HL-60 (cell line): ENCODE data around the gene UIMC1.

Experiments used
- DNase-seq, 2 experiments: peaks; one replicate each; pipeline ENCODE4 v3.0.0-alpha.2; 2010 to 2020; ENCODE audit warnings: low read depth in 1 of 2, low spot score in 1 of 2
- H3K27ac ChIP-seq: fragments of 250-450 bp; sonication (Bioruptor Pico); replicated peaks from 2 replicates; pipeline ENCODE4 v1.5.1; 2020; ENCODE audit warnings: mild to moderate bottlenecking, moderate library complexity
- H3K27me3 ChIP-seq: fragments of 250-450 bp; sonication (Bioruptor Pico); 2 replicates; pipeline ENCODE4 v1.5.1; 2021; ENCODE audit warnings: mild to moderate bottlenecking, moderate library complexity; ENCODE audit not compliant: insufficient read depth, poor library complexity, severe bottlenecking
- H3K4me3 ChIP-seq: replicated peaks from 2 replicates; pipeline ENCODE4 v1.5.1; 2011; ENCODE audit warnings: mild to moderate bottlenecking, control low read depth, low read length; ENCODE audit not compliant: insufficient read depth
- CTCF ChIP-seq: IDR thresholded peaks from one replicate; pipeline ENCODE4 v1.5.1; 2011; ENCODE audit warnings: low read length, control low read depth, inconsistent platforms; ENCODE audit not compliant: insufficient read depth
- GABPA ChIP-seq: IDR thresholded peaks from 2 replicates; pipeline ENCODE4 v1.6.1; 2012; ENCODE audit warnings: low read depth
- POLR2AphosphoS5 ChIP-seq: IDR thresholded peaks from 2 replicates; pipeline ENCODE4 v1.6.1; 2012; ENCODE audit warnings: low read depth
- REST ChIP-seq: IDR thresholded peaks from 2 replicates; pipeline ENCODE4 v1.6.1; 2012; ENCODE audit warnings: low read depth; ENCODE audit not compliant: insufficient replicate concordance
- SPI1 ChIP-seq: IDR thresholded peaks from 2 replicates; pipeline ENCODE4 v1.6.1; 2012; ENCODE audit warnings: low read depth, mild to moderate bottlenecking, borderline replicate concordance

UIMC1 gene

GRCh38 chr5:176916337-176916736 is 90.2 kb downstream of the UIMC1 start:
- Histone ChIP-seq H3K27me3 (no peaks in the 10 kb centered on the region), H3K4me3 (no peak overlapping the region), H3K27ac (no peak overlapping the region)
- TF ChIP-seq POLR2AphosphoS5 (no peak), SPI1 (no peak), GABPA (no peak), CTCF (no peak), REST (no peak)
- no peak for DNase-seq

GRCh38 chr5:176915906-176916305 is 90.7 kb downstream of the UIMC1 start:
- no peak overlapping the region for H3K4me3 ChIP-seq
- H3K27me3 ChIP-seq = no peaks in the 10 kb centered on the region
- no peak overlapping the region for H3K27ac ChIP-seq
- DNase-seq = no peak
- TF ChIP-seq SPI1 = no peak
- TF ChIP-seq GABPA = no peak
- no peak for TF ChIP-seq REST
- no peak for TF ChIP-seq CTCF
- no peak for TF ChIP-seq POLR2AphosphoS5

GRCh38 chr5:176912115-176912514 is 94.5 kb downstream of the UIMC1 start:
- Histone ChIP-seq H3K27me3 (no peaks in the 10 kb centered on the region), H3K4me3 (no peak overlapping the region), H3K27ac (no peak overlapping the region)
- DNase-seq = no peak
- TF ChIP-seq SPI1 (no peak), REST (no peak), POLR2AphosphoS5 (no peak), GABPA (no peak), CTCF (no peak)
